Hepatocyte (in vitro differentiated cells): ENCODE data around the gene DHRS1. TPM values are rescaled to one million over a fixed set of nuclear protein-coding genes. Genes with fewer than 3 reads are reported as not detected.

ENCODE experiments used
- DNase-seq: peaks from one replicate; pipeline ENCODE4 v3.0.0-alpha.2; 2016; ENCODE audit warnings: low spot score
- H2AFZ ChIP-seq: fragments of 200-600 bp; sonication (generic); 2 replicates; pipeline ENCODE4 v1.6.0; 2016; ENCODE audit warnings: antibody characterized with exemption, mild to moderate bottlenecking
- H3K27ac ChIP-seq: fragments of 200-600 bp; sonication (generic); 2 replicates; pipeline ENCODE4 v1.5.1; 2016; ENCODE audit warnings: mild to moderate bottlenecking
- H3K27me3 ChIP-seq: fragments of 200-600 bp; sonication (generic); 2 replicates; pipeline ENCODE4 v1.6.1; 2016
- H3K36me3 ChIP-seq: fragments of 200-600 bp; sonication (generic); replicated peaks from 2 replicates; pipeline ENCODE4 v1.5.1; 2016; ENCODE audit warnings: low read depth; ENCODE audit not compliant: insufficient read depth
- H3K4me1 ChIP-seq: fragments of 200-600 bp; sonication (generic); 2 replicates; pipeline ENCODE4 v1.5.1; 2016; ENCODE audit warnings: mild to moderate bottlenecking, moderate library complexity; ENCODE audit not compliant: insufficient read depth
- H3K4me2 ChIP-seq: fragments of 200-600 bp; sonication (generic); 2 replicates; pipeline ENCODE4 v1.6.0; 2016
- H3K4me3 ChIP-seq: fragments of 200-600 bp; sonication (generic); 2 replicates; pipeline ENCODE4 v1.5.1; 2016; ENCODE audit warnings: mild to moderate bottlenecking
- H3K79me2 ChIP-seq: fragments of 200-600 bp; sonication (generic); 2 replicates; pipeline ENCODE4 v1.6.0; 2017; ENCODE audit warnings: mild to moderate bottlenecking
- H3K9me2 ChIP-seq: fragments of 200-600 bp; sonication (generic); replicated peaks from 2 replicates; pipeline ENCODE4 v1.6.0; 2017; ENCODE audit warnings: mild to moderate bottlenecking; ENCODE audit not compliant: insufficient read depth
- H3K9me3 ChIP-seq: fragments of 200-600 bp; sonication (generic); 2 replicates; pipeline ENCODE4 v1.5.1; 2016; ENCODE audit warnings: low read depth, mild to moderate bottlenecking
- H4K20me1 ChIP-seq: fragments of 200-600 bp; sonication (generic); 2 replicates; pipeline ENCODE4 v1.6.0; 2016; ENCODE audit warnings: mild to moderate bottlenecking; ENCODE audit not compliant: insufficient read depth, poor library complexity, severe bottlenecking
- CTCF ChIP-seq: fragments of 200-600 bp; sonication (generic); IDR thresholded peaks from 2 replicates; pipeline ENCODE4 v1.5.1; 2016; ENCODE audit warnings: antibody characterized with exemption, mild to moderate bottlenecking; ENCODE audit not compliant: poor library complexity
- EZH2 ChIP-seq: fragments of 200-600 bp; sonication (generic); IDR thresholded peaks from 2 replicates; pipeline ENCODE4 v1.6.1; 2016; ENCODE audit warnings: antibody characterized with exemption, mild to moderate bottlenecking, borderline replicate concordance
- EZH2phosphoT487 ChIP-seq: fragments of 200-600 bp; sonication (generic); IDR thresholded peaks from one replicate; pipeline ENCODE4 v1.6.1; 2018; ENCODE audit warnings: antibody characterized with exemption, mild to moderate bottlenecking, low read depth, moderate library complexity; ENCODE audit not compliant: unreplicated experiment, severe bottlenecking
- WGBS: methylation state at CpG from one replicate; pipeline ENCODE4 v1.1.6; 2016; ENCODE audit warnings: low lambda C conversion rate; ENCODE audit errors: missing lambda C conversion rate; 5-methylcytosine and 5-hydroxymethylcytosine counted together
- polyA plus RNA-seq: library from polyadenylated mRNA; unstranded; fragments of >200 nt; fragmentation: Nextera tagmentation; extraction: Ambion mirVana; gene quantifications from 2 replicates; pipeline ENCODE4 v1.2.1, GENCODE V29; 2016
- total RNA-seq: library from RNA; depleted of rRNA; stranded (reverse); fragments of >200 nt; gene quantifications from 2 replicates; pipeline ENCODE4 v1.2.3, GENCODE V29; 2014

Gene DHRS1
- total and polyA plus RNA-seq, 2 experiments from 2014 or later: 23.0 to 39.5 TPM

DNA sequence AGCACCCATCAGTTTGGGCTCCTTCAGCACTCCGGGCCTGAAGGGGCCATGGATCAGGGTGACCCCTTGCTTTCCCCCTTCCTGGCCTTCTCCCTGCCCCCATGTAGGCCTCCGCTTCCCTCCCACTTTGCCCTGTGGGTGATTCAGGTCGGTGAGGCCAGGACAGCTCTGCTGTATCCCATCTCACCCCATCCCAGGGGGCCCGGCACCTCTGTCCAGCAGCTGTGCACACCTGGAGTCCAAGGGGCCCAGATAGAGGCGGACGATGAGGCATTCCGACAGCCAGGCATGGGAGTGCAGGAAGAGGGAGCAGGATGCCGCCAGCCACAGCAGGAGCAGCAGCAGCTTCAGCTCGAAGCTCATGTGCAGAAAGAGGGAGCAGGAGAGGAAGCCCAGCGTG is 23.1 kb upstream of the DHRS1 start:
- no peaks in the 10 kb centered on the region for H3K36me3 ChIP-seq
- WGBS: 86% methylated on average over 9 of the region's 10 CpGs
- H3K4me3 ChIP-seq: no peak overlapping the region
- no peaks in the 10 kb centered on the region for H3K9me2 ChIP-seq
- H3K79me2 ChIP-seq: no peaks in the 10 kb centered on the region
- no peaks in the 10 kb centered on the region for H3K9me3 ChIP-seq
- TF ChIP-seq EZH2phosphoT487 (no peak), CTCF (no peak), EZH2 (no peak)
- H3K4me2 ChIP-seq: no peak overlapping the region
- no peak for DNase-seq
- no peak overlapping the region for H2AFZ ChIP-seq
- H4K20me1 ChIP-seq: no peaks in the 10 kb centered on the region
- H3K27me3 ChIP-seq: peaks cover 10% of the 10 kb centered on the region
- no peak overlapping the region for H3K27ac ChIP-seq
- no peaks in the 10 kb centered on the region for H3K4me1 ChIP-seq

- TF ChIP-seq EZH2phosphoT487: no peak
- no peak for TF ChIP-seq CTCF
- no peak for TF ChIP-seq EZH2
- Histone ChIP-seq H3K79me2 (no peaks in the 10 kb centered on the region), H3K4me3 (no peak overlapping the region), H3K27me3 (peaks cover 10% of the 10 kb centered on the region), H2AFZ (no peak overlapping the region), H4K20me1 (no peaks in the 10 kb centered on the region), H3K27ac (no peak overlapping the region), H3K9me2 (no peaks in the 10 kb centered on the region), H3K36me3 (no peaks in the 10 kb centered on the region), H3K9me3 (no peaks in the 10 kb centered on the region), H3K4me1 (no peaks in the 10 kb centered on the region), H3K4me2 (no peak overlapping the region)
- no peak for DNase-seq
- 87% methylated on average over 14 of the region's 14 CpGs for WGBS
These were observed 21.8 kb upstream of the DHRS1 start for GRCh38 chr14:24321212-24321975.

DNA sequence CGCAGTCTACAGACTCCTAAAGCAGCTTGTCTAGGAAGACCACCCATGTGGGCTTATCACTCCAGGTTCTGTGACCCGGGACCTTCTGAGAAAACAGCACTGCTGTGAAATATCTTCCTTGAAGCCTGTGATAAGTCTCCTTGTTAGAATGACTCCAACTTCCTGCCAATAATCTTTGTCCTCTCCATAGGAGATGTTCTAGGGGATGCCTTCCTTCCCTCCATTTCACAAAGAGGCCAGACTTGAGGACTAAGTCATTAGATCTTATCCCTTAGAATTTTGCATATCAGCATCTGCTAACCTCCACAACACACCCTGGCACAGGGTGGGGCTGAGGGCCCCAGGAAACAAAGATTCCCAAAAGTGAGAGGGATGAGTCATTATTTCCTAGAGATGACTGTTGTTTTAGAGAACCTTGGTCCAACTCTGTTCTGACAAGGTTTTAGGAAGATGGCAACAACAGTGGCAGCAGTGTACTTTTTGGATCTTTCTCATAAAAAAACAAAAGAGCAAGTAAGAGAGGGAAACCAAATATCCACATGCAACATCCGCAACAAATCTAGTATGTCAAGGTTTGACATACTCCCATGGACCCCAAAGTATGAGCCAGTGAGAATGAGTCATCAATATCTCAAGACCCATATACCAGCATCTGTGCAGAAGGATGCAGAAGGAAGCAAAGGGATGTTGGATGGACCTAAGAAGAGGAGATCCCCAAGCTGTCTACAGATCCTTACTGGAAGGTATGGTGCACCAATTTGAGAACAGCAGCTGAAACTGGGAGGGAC is 17.8 kb upstream of the DHRS1 start:
- TF ChIP-seq CTCF (no peak), EZH2phosphoT487 (no peak), EZH2 (no peak)
- H3K36me3 ChIP-seq: no peaks in the 10 kb centered on the region
- no peak overlapping the region for H2AFZ ChIP-seq
- no peak overlapping the region for H3K4me2 ChIP-seq
- H3K27me3 ChIP-seq: peaks cover 10% of the 10 kb centered on the region
- H3K79me2 ChIP-seq: no peaks in the 10 kb centered on the region
- no peak overlapping the region for H3K27ac ChIP-seq
- H4K20me1 ChIP-seq: no peaks in the 10 kb centered on the region
- H3K4me3 ChIP-seq: no peak overlapping the region
- no peaks in the 10 kb centered on the region for H3K4me1 ChIP-seq
- H3K9me2 ChIP-seq: no peaks in the 10 kb centered on the region
- no peaks in the 10 kb centered on the region for H3K9me3 ChIP-seq
- no peak for DNase-seq
- WGBS: 55% methylated on average over 3 of the region's 3 CpGs
